ENCODE data around the gene PLAAT1. TPM values are rescaled to one million over a fixed set of nuclear protein-coding genes. Genes with fewer than 3 reads are reported as not detected.

PLAAT1 gene
- total RNA-seq = not detected
- long read RNA-seq, partial matches to known transcripts = 0 of 1 reads
- long read RNA-seq, other reads (novel, unspliced or antisense) = 1 of 1 reads

DNA sequence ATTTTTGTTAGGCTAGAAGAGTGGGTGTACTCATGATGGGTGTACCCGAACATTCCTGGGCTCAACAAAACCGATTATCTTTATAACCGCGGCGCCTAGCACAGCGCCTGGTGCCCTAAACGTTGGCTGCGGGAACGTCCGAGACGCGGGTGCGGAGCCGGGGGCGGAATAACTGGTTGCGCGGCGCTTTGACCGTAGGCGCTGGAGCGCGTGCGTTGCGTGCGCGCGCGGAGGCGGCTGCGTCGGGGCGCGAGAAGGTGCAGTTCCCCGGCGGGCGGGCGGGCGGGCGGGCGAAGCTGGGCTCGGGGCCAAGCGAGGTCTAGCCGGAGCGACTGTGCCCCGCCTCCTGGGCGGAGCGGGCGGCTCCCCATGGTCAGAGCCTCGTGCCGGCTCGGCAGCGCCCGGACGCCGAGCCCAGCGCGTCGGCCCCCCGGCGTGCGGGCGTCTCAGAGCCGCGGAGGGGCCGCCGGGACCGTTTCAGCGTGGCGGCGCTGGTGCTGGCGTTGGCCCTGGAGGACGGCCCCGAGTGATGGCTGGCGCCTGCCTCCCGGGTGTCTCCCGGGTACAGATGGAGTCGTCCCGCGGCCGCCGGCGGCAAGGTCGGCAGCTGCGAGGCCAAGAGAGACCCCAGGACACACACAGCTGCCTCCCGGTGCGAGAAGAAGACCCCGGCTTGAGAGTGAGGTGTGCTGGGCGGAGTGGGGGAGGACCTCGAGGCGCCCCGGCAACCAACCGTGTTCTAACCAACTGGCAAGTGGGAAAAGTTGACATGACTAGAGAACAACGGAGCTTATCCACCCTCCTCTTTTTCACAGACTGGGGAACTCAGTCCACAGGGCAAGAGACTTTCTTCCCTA, at the start of gene PLAAT1:
Gene PLAAT1 (plus strand): TSS at position 373 of the 857 bp plus-strand sequence. CDS start 14,429 bp downstream, outside the sequence.
- DNase-seq = peak; percentile 77
- Histone ChIP-seq H3K9me3 (no peaks in the 10 kb centered on the region), H3K4me1 (no peaks in the 10 kb centered on the region), H3K27me3 (ENCODE audit: low read depth) (peaks cover 7% of the 10 kb centered on the region), H3K4me3 (peak within 1 kb of the TSS; percentile 43), H3K27ac (no peak within 1 kb of the TSS), H3K36me3 (no peaks in the 10 kb centered on the region)
- TF ChIP-seq, protein P1, sequence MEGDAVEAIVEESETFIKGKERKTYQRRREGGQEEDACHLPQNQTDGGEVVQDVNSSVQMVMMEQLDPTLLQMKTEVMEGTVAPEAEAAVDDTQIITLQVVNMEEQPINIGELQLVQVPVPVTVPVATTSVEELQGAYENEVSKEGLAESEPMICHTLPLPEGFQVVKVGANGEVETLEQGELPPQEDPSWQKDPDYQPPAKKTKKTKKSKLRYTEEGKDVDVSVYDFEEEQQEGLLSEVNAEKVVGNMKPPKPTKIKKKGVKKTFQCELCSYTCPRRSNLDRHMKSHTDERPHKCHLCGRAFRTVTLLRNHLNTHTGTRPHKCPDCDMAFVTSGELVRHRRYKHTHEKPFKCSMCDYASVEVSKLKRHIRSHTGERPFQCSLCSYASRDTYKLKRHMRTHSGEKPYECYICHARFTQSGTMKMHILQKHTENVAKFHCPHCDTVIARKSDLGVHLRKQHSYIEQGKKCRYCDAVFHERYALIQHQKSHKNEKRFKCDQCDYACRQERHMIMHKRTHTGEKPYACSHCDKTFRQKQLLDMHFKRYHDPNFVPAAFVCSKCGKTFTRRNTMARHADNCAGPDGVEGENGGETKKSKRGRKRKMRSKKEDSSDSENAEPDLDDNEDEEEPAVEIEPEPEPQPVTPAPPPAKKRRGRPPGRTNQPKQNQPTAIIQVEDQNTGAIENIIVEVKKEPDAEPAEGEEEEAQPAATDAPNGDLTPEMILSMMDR (IDR thresholded peaks at IDR 0.05) = no peak
- peak; percentile 93 to 95 for ATAC-seq
- intact Hi-C loops (cut with DNase I) = no loop called here

DNA sequence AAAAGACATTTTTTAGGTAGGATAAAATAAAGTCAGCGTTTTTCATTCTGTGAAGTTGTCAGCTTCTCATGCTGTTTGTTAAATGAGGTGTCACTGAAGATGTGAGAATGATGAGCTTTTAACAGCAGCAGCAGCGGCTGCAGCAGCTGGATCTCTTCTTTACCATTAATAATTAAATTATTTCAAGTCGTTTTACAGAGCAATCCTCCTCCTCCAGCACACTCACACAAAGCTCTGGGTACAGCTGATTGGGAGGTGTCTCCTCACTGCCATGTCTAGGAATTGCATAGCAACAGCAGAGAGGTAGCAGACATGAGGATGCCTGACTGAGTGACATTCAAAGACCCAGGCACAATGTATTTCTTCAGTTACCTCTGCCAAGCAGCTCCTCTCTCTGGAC, 46.7 kb upstream of the PLAAT1 start:
- no peaks in the 10 kb centered on the region for H3K4me1 ChIP-seq
- TF ChIP-seq, protein P1 (IDR thresholded peaks at IDR 0.05) = no peak
- DNase-seq (no peak), ATAC-seq (no peak)
- H3K27ac ChIP-seq = no peak overlapping the region
- H3K9me3 ChIP-seq = no peaks in the 10 kb centered on the region
- no peaks in the 10 kb centered on the region for H3K27me3 ChIP-seq (ENCODE audit: low read depth)
- intact Hi-C loops (cut with DNase I) = no loop called here
- no peaks in the 10 kb centered on the region for H3K36me3 ChIP-seq
- H3K4me3 ChIP-seq = no peak overlapping the region

DNA sequence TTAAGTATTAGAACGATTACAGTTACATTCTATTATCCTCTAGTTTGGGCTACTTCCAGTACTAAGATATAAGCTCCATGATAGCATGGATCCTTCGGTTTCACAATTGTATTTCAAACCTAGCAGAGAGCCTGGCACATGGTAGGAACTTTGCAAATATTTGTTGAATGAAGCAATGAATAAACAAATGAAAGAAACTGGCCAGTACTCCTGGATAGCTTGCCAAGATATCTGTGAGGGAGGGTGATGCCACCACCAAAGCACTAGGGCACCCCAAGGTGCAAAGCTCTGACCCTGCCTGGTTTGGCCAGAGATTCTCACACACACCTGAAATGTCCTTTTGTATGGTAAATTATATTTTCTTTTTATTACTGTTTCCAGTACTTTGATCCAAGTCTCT, 44.3 kb upstream of the PLAAT1 start:
- Histone ChIP-seq H3K4me3 (no peak overlapping the region), H3K4me1 (no peaks in the 10 kb centered on the region), H3K27ac (no peak overlapping the region), H3K36me3 (no peaks in the 10 kb centered on the region), H3K9me3 (no peaks in the 10 kb centered on the region), H3K27me3 (ENCODE audit: low read depth) (no peaks in the 10 kb centered on the region)
- TF ChIP-seq, protein P1 (IDR thresholded peaks at IDR 0.05) = no peak
- no peak for ATAC-seq
- no peak for DNase-seq
- intact Hi-C loops (cut with DNase I) = no loop called here

DNA sequence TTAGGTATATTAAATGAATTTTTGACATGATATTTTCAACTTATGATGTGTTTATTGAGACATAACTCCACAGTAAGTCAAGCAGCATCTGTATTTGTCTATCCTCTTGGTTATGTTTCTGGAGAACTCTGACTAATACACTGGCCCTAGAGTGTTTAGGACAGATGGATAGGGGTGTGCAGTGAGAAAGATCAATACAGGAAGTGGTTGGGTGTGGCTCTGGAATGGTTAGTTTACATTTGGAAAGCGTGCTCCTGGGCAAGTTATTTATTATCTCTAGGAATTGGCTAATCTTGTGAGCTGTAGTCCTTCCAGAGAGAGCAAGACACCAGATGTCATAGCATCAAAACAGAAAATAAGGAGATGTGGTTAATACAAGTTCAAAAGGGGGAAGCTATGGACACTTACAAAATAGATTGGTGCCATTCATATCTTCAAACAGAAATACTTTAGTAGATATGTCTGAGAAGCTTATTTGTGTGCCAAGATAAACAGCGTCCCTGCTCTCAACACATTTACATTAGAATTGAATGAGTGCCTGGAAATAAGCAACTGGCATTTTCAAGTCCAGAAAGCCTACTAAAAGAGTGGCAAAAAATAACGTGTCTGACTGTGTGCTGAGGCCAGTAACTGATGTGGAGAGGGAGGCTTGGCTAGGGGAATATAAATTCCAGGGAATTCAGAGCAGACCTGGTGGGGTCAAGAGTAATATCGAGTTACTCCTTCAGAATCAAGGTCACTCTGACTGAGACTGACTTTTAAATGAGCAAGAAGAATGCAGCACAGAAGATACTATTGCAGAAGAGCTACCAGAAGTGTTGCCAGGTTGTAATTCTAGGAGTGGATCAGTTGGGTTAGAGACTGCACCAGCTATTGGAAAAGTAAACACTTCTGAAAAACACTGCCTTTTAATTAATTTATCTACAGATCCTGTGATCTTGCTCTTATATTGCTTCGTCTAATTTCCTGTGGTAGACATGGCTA, 33.4 kb upstream of the PLAAT1 start:
- TF ChIP-seq, protein P1 (IDR thresholded peaks at IDR 0.05) = no peak
- peaks cover 3% of the 10 kb centered on the region for H3K27me3 ChIP-seq (ENCODE audit: low read depth)
- ATAC-seq (peak in 1 of 2 donors; percentile 43), DNase-seq (no peak)
- no peaks in the 10 kb centered on the region for H3K9me3 ChIP-seq
- H3K36me3 ChIP-seq = no peaks in the 10 kb centered on the region
- intact Hi-C loops (cut with DNase I) = no loop called here
- H3K4me1 ChIP-seq = no peaks in the 10 kb centered on the region
- H3K4me3 ChIP-seq = no peak overlapping the region
- H3K27ac ChIP-seq = no peak overlapping the region

DNA sequence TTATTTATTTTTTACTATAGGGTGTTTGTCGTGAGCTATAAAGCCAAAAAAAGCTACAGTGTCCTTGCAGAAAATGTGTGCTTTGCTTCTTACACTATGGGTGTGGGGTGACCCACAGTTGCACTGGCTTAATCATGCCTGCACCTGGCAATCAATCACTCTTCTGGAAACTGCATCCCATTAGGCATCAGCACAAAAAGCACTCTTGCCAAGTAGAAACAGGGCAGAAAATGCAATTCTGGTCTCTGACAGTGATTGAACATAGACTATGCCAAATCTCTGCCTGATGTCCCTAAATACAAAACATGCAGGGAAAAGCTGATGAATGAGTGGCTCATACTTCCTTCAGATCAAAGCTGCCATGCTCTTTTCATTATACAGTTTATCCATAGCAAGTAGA, 30.4 kb upstream of the PLAAT1 start:
- H3K9me3 ChIP-seq = no peaks in the 10 kb centered on the region
- no peak for DNase-seq
- H3K36me3 ChIP-seq = no peaks in the 10 kb centered on the region
- no peak overlapping the region for H3K4me3 ChIP-seq
- H3K27ac ChIP-seq = no peak overlapping the region
- TF ChIP-seq, protein P1 (IDR thresholded peaks at IDR 0.05) = no peak
- H3K27me3 ChIP-seq (ENCODE audit: low read depth) = peaks cover 3% of the 10 kb centered on the region
- no peaks in the 10 kb centered on the region for H3K4me1 ChIP-seq
- intact Hi-C loops (cut with DNase I) = no loop called here
- no peak for ATAC-seq

All from lower lobe of right lung (tissue), 2 donors.